Renal pelvis (tissue), 4 donors: ENCODE measurements around the gene MCEE. TPM values are rescaled to one million over a fixed set of nuclear protein-coding genes. Genes with fewer than 3 reads are reported as not detected.
"Not testable (repeated sequence)": the region's sequence is repeated elsewhere in the genome, so short reads cannot be mapped to it uniquely, and the experiment has no call there.

Experiments
- DNase-seq: peaks from one replicate; pipeline ENCODE4 v3.0.0-alpha.2; 2013
- polyA plus RNA-seq, 3 donors: library from polyadenylated mRNA; unstranded; fragments of 120-200 nt; gene quantifications; one replicate each; pipeline ENCODE4 v1.2.1, GENCODE V29; 2013; ENCODE audit not compliant: insufficient read length in 3 of 3

MCEE gene
- polyA plus RNA-seq, 3 donors: 21.8 to 25.9 (median 22.6) TPM

DNA sequence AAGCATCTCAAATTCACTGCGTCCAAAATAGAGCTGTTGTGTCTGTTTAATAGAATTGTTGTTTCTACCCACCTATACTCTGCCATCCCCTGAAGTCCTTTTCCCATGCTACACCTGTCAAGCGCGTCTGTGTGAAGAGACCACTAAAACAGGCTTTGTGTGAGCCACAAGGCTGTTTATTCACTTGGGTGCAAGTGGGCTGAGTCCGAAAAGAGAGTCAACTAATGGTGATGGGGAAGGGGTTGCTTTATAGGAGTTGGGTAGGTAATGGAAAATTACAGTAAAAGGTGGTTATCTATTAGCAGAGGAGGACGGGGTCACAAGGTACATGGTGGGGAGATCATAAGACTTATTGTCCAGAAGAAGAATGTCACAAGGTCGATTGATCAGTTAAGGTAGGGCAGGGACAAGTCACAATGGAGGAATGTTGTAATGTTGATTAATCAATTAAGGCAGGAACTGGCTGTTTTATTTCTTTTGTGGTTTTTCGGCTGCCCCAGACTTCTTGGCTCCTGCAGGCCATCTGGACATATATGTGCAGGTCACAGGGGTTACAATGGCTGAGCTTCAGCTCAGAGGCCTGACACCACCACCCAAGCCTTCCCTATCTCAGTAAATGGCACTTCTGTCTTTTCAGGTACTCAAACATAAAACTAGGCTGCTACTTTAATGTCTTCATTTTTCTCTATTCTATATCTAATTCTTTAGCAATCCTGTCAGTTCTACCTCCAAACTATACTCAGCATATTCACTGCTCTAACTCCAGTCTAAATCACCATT is 1.5 kb upstream of the MCEE start:
- DNase-seq: not testable (repeated sequence)

DNA sequence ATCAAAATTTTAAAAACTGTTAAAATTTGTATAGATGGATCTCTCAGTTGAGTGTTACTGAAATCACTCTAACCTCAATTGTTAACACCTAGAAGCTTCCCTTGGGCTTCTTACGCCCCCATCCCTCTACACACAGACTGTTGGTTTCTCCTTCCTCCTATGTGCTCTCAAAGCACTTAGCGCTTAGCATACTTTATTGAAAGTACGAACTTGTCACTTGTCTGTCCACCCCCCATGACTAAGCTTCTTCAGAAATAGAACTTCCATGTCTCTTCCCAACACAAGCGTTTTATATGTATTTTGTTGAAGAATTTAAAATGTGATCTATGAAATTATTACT is 846 bp upstream of the MCEE start:
- peak; percentile 9 for DNase-seq

DNA sequence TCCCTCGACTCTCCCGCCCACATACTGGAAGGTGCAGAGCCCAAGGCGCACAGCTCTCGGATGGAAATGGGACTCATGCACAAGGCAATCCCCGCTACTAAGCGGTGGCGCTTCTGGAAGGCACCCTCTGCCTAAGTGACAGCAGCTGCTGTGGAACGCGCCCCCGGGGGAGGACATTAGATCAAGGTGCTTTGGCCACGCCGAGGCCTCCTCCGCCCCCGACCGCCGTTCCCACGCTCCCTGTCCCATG is 202 bp downstream of the MCEE start:
- no peak for DNase-seq

DNA sequence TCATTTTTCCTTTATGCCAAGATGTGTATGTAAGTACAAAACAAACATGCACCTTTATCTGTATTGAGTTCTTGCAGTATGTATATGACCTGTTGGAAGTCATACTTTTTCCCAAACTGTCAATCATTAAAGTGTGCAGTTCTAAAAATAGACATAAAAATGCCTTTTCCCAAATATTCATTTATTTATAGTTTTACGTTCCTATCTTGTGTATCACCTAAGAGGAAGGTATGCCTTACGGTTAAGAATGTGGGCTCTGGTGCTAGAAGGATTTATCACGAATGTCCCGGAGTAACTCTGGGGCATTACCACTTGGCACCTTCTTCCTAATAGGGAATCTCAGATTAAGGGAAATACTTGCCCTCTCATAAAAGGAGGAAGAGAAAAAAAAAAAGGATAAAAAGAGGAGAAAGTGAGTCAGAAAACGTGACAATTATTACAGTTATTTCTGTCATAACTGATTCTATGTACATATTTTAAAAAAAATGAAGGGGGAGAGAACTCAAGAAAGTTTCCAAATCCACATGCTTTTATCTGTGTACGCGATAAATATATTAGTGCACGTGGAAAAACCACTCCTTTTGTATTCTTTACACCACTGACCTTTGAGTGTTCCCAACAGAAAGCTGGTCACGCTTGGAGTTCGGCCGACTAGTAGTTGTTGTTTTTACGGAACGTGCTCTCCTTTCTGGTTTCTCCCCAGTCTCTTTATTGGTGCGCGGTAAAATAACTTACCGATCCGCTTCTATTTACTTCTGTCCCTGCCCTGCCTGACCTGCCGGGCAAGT is 721 bp downstream of the MCEE start:
- no peak for DNase-seq

DNA sequence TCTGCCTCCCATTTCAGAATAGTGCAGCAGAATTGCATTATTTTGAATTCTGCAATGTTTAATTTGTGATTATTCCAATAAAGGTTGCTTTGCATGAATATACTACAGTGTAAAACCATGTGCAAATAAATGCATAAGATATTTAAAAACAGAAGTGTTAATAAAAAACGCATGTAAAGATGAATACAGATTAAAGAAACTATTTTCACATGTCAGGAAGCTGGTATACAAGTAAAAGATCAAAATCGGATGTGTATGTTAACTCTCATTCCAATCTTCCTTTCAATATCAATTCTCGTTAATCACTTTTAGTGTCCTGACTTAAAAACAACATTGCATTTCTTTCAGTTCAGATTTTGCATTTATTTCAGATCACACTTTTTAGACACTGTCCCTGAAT is 3.1 kb downstream of the MCEE start:
- DNase-seq: no peak

DNA sequence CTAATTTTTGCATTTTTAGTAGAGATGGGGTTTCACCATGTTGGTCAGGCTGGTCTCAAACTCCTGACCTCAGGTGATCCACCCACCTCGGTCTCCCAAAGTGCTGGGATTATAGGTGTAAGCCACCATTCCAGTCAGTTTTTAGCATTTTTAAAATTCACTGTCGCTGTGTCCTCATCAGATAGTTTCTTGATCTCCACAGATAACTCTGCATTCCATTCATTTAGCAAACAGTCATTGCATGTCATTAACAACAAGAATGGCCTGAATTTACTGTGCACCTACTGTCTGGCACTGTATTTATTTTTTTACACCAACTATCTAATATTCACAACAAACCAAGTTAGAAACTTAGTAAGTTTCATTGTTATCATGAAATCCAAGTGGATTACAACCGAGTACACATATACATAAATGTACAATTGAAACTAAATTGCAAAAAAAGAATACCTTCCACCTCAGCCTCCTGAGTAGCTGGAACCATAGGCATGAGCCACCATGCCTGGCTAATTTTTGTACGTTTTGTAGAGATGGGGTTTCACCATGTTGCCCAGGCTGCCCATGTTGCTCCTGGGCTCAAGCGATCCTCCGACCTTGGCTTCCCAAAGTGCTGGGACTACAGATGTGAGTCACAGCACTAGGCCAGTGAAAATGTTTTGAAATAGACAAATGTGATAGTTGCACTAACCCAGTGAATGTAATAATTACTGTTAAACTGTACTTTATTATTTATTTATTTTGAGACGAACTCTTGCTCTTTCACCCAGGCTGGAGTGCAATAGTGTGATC is 4.3 kb downstream of the MCEE start:
- DNase-seq: no peak

DNA sequence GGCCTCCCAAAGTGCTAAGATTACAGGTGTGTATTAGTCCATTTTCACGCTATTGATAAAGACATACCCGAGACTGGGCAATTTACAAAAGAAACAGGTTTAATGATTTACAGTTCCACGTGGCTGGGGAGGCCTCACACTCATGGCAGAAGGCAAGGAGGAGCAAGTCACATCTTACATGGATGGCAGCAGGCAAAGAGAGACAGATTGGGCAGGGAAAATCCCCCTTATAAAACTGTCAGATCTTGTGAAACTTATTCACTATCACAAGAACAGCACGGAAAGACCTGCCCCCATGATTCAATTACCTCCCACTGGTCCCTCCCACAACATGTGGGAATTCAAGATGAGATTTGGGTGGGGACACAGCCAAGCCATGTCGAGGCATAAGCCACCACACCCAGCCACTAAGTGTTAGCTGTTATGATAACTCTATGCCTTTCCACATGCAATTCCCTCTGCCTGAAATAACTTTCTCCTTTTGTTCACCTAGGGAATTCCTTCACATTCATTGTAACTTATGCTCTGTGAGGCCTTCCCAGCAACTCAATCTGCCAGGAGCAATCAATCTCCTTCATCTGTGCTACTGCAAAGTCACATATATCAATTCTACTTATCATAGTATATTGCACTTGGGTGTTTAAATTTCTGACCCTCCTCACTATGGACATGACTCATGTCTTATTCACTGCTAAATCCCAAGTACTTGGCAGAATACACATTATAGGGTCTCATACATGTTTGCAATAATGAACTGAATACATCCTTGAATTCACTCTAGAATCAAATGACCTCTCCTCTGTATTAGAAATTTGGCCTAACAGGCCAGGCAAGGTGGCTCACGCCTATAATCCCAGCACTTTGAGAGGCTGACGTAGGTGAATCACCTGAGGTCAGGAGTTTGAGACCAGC is 7.4 kb downstream of the MCEE start:
- no peak for DNase-seq

DNA sequence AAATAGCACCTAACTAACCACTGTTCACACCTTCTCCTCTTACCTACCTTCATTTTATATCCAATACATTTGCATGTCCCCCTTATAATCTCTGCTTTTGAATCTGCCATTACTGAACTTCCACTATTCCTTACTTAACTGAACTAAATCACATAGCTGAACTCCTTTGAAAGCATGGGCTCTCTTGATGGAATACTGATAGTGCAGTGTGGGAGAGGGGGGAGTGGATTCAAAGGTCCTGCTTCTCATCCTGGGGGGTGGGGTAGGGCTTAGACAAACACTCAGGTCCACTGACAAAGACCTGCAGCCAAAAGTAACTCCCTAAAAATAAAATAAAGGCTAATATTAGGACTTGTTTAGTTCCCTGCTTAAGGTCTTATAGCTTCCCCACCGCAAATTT is 8.6 kb downstream of the MCEE start:
- DNase-seq: no peak

DNA sequence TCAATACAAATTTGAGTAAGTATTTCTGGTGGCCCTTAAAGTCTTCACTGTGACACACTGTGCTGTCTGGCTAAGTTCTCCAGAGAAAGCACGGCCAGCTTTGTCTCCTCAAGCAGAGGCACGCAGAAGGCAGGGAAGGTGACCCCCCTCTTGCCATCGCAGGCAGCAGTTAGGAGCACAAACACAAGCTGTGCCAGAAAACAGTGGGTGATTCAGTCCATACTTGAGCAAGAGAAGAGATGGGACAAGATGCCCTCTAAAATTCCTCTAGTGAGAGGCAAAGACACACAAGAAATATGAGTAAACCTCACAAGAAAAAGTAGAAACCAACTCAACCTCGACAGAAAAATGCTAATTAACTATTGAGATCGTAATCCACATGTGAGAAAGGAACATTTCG is 9.8 kb downstream of the MCEE start:
- DNase-seq: no peak

DNA sequence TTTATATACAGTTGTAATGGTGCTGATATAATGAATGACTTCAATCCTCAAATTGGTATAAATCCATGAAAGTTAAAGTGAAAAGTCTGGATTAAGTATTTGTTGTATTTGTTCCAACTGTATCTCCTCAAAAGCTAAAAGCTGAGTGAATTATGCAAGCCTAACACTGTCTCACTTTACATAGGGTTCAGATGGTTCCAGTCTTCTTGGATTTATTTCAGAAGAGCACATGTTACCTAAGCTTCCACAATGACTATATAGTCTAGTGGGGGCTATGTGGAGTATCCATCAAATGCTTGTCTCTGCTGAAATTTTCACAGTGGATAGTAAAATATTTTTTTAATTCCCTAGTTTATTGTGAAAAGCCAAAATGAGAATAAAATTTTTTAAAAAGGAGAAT is 13.0 kb downstream of the MCEE start:
- no peak for DNase-seq

DNA sequence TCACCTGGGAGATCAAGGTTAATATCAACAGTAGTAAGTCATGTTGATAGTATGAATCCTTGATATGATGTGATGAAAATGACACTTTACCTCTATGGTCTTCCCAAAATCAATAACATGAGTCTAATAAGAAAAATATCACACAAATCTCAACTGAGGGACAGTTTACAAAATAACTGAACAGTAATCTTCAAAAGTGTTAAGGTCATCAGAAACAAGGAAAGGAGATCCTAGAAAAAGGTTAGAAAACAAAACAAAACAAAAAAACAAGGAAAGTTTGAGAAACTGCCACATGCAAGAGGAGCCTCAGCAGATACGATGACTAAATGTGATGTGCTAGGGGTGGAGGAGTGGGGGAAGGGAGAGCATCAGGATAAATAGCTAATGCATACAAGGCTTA is 16.2 kb downstream of the MCEE start:
- DNase-seq: no peak

DNA sequence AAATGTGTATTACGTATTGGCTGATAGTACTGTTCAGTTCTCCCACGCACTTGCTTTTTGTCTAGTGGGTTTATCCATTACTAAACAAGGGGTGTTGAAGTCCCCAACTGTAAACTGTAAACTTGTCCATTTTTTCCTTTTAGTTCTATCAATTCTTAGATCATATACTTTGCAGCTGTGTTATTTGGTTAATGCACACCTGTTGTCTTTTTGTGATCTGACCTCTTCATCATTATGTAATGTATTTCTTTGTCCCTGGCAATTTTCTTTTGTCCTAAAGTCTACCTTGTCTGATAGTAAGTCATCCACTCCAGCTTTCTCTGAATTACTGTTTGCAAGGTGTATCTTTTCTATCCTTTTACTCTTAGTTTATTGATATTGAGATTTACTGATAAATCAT is 21.9 kb downstream of the MCEE start:
- no peak for DNase-seq

DNA sequence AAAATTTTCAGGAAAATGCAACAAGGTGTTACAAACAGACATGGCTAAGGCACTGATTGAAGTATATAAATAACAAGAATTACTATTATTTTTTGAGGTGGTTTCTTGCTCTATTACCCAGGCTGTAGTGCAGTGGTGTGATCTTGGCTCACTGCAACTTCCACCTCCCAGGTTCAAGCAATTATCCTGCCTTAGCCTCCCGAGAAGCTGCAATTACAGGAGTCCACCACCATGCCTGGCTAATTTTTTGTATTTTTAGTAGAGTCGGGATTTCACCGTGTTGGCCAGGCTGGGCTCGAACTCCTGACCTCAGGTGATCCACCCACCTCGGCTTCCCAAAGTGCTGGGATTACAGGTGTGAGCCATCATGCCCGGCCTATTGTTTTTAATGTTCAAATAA is 23.6 kb downstream of the MCEE start:
- not testable (repeated sequence) for DNase-seq

DNA sequence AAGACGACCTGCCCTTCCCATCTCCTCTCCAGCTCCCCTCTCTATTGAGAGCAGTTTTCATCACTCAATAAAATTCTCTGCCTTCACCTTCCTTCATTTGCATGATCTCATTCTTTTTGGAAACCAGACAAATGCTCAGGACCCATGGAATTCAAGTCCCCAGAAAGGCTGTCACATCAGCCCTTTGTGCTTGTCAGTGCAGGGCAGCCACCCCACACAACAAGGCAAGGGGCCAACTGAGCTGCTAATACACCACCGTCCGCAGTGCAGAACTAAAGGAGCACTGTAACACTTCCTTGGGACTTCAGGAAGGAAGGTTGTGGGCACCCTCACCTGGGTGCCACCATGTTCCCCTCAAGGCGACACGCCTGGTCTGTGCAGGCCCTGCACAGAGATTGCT is 26.2 kb downstream of the MCEE start:
- DNase-seq: no peak

DNA sequence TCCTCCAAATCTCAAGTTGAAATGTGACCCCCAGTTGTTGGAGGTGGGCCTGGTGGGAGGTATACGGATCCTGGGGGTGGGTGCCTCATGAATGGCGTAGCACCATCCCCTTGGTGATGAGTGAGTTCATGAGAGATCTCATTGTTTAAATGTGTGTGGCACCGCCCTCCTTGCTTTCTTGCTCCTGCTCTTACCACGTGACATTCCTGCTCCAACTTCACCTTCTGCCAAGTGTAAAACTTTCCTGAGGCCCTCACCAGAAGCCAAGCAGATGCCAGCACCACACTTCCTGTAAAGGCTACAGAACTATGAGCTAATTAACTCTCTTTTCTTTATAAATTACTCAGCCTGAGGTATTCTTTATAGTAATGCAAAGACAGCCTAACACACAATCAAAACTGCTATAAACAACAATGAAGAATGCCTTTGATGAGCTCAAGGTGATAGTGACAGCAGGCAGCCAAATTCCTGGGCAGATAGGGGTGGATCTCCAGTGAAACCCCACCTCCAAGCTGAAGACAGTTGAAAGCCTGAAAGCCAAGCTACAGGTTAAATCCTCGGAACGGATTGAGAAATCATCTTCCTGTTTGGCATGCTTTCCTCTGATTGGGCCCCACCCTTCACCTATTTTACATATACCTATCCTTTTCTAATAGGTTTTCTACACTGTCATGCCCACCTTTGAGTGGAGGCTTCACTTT is 26.9 kb downstream of the MCEE start:
- no peak for DNase-seq

DNA sequence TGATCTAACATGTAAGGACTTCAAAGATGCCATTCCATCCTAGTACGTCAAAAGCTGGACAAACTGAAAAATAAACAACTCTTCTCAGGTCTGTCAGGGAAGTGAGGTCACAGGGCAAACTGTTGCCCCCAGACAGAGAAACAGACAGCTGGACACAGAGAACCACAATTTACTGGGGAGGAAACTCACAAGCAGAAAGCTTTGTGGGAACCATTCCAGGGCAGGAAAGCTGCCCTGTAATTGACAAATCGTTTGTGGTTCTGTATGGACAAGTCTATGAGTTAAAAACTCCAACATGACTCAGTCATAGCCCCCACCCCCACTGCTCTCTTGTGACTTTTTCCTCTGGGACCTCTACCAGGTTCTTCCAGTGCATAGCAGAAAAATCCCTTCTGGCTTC is 28.4 kb downstream of the MCEE start:
- no peak for DNase-seq

DNA sequence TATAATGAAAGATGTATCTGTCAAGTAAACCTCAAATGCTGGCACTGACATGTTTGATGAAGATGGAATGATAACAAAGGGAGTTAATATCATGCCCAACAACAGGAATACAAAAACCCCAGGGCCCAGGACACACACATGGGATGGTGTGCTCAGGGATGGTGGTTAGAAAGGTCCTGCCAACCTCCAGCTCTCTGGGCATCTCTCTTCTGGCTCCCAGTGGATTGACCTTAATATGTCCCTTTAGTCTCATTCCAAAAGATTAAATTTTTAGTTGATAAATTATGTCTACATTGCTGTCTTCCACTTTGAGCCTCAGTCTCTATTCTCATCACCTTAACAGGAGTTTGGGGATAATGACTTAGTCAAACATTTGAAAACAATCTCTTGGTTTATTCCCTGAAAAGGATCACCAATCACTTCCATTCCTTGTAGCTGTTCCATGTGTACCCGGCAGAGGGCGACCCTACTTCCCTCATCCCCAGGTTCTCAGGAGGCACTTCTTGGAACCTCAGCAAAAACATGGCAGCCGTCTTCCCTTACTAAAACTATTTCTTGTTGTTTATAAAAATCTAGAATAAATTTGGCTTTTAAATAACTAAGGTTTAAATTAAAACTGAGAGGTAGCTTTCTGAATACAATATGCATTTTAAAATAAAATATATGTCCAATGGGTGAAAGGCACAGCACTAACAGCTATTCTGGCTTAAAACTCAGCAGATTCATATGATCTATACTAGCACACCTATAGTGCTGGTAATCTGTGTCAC is 29.6 kb downstream of the MCEE start:
- peak; percentile 21 for DNase-seq

DNA sequence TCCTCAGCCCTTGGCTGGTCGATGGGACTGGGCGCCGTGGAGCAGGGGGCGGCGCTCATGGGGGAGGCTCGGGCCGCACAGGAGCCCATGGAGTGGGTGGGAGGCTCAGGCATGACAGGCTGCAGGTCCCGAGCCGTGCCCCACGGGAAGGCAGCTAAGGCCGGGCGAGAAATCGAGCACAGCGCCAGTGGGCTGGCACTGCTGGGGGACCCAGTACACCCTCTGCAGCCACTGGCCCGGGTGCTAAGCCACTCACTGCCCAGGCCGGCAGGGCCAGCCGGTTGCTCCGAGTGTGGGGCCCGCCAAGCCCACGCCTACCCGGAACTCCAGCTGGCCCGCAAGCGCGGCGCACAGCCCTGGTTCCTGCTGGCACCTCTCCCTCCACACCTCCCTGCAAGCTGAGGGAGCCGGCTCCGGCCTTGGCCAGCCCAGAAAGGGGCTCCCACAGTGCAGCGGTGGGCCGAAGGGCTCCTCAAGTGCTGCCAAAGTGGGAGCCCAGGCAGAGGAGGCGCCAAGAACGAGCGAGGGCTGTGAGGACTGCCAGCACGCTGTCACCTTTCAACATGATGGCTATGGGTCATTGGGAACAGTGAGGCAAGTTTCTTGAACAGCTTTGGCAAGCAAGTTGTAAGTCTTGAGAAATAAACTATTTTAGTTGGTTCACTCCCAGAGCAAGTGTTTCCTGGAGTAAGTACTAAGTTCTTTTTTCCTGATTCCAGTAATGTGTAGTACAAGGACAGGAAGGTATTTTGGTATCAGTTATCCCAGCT is 37.4 kb downstream of the MCEE start:
- DNase-seq: not testable (repeated sequence)

DNA sequence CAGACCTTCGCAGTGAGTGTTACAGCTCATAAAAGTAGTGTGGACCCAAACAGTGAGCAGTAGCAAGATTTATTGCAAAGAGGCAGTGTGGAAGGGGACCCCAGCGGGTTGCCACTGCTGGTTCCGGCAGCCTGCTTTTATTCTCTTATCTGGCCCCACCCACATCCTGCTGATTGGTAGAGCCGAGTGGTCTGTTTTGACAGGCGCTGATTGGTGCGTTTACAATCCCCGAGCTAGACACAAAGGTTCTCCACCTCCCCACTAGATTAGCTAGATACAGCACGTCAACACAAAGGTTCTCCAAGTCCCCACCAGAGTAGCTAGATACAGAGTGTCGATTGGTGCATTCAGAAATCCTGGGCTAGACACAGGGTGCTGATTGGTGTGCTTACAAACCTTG is 38.2 kb downstream of the MCEE start:
- DNase-seq: not testable (repeated sequence)

DNA sequence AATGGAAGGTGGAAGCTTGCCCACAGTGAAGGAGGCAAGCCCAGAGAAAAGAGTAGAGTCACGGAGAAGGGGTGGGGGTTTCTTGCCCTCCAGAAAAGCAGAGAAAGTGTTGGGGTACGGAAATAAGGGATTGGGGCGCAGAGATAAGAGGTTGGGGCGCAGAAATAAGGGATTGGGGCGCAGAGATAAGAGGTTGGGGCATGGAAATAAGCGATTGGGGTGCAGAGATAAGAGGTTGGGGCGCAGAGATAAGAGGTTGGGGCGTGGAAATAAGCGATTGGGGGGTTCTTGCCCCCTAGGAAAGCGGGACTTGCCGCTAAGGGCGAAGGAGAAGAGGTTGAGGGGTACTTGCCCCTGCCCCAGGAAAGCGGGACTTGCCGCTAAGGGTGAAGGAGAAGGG is 40.6 kb downstream of the MCEE start:
- DNase-seq: not testable (repeated sequence)
